NCI-H748 (cell line): ENCODE results near the gene SEPTIN12.

Experiments
- DNase-seq: peaks from one replicate; lab custom pipeline; 2025; ENCODE audit not compliant: unreplicated experiment; lab: John Stamatoyannopoulos, UW

SEPTIN12 gene, protein sequence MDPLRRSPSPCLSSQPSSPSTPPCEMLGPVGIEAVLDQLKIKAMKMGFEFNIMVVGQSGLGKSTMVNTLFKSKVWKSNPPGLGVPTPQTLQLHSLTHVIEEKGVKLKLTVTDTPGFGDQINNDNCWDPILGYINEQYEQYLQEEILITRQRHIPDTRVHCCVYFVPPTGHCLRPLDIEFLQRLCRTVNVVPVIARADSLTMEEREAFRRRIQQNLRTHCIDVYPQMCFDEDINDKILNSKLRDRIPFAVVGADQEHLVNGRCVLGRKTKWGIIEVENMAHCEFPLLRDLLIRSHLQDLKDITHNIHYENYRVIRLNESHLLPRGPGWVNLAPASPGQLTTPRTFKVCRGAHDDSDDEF

DNA sequence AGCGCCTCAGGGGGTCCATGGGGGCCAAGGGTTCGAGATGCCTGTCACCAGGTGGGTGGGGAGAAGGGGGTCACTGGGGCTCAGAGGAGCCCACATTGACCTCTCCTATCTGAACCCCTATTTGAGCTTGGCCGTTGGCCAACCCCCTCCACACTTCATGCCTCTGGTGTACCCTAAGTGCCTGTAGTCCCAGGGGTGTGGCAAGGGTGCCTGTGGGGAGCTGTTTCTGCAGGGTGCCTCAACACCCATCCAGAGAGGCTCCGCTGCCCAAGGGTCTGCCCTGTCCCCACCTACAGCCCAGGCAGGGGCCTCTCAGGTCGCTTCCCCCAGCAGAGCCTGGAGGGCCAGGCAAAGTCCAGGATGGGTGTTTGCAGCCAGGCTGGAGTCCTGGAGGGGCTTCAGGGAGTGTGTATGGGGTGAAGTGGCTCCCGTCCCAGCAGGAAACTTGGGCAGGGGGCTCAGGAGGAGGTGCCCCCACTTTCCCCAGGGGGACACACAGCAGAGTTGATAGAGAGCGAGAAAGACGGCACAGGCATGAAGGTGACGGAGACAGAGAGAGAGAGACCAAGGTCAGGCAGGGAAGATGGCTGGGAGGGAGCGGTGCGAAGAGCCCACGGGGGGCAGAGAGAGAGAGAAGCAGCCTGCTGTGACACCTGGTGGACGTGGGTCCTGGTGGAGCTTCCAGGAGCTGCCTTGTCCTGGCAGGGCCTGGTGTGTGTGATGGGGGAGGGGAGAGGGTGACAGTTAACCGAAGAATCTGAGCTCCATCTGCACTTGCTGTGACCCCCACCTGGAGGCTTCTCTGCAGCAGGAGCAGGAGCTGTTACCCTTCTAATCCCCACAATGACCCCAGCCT lies at the start of gene SEPTIN12:
TSS of gene SEPTIN12 (minus strand) at position 719 of the 856 bp plus-strand sequence. CDS start at position 19, 700 bp downstream.
- DNase-seq = no peak

DNA sequence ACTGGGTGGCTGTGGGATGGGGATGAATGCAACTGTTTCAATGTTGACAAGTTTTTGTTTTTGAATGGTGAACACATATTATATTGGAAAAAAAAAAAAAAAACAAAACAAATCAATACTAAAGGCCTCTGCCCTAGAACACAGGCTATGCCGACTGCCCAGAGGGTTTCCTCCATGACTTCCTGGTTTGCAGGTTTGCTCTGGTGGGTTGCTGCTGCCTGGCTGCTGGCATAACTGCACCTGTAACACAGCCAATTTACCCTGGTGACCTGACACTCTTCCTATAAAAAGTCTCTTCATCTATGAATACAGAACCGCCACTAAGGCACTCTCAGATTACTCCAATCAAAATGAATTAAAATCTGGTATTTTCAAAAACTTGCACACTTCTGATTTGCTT lies 48.6 kb upstream of the SEPTIN12 start:
- DNase-seq = no peak

GRCh38 chr16:4833584-4833983 lies 45.4 kb upstream of the SEPTIN12 start:
- no peak for DNase-seq

DNA sequence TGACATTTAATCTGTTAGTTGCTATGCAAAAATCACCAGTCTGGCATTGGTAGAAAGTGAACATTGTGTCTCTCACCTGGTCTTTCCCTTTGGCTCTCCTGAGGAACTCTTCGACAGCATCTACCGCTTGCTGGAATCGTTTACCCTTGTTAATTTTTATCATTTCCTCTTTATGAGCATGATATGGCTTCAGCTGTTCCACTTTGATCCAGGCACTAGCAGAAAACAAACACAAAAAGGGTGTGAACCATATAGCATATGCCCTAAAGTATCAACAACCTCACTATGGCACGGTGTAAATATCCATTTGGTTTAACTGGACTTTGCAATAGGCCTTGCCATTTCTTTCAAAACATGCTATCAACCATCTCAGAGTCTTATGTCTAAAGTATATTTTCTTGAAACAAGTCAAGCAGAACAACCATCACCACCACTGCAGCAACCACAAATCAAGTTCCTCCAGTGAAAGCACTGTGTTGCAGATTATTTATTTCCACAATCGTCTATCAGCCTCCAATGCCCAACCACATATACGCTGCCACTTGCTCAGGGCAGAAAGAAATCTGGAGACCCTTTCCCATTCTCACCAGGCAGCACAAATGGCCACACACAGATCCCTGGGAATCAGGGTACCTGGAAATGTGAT lies 44.7 kb upstream of the SEPTIN12 start:
- no peak for DNase-seq

DNA sequence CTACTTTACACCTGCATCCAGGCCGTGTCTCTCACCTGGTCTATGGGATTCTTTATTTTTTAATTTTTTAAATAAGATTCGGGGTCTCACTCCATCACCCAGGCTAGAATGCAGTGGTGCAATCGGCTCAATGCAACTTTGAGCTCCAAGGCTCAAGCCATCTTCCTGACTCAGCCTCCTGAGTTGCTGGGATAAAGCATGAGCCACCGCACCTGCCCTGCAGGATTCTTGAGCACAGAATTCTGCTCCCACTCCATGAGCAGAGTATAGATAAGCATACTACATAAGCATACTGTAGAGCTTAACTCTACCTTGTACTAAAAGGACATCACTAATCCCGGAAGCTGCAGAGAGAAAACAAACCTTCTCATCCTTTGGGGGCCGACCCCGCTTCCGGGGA lies 43.5 kb upstream of the SEPTIN12 start:
- DNase-seq = no peak

GRCh38 chr16:4830408-4830807 lies 42.3 kb upstream of the SEPTIN12 start:
- no peak for DNase-seq

- no peak for DNase-seq
Observed at GRCh38 chr16:4828567-4829321, 40.6 kb upstream of the SEPTIN12 start.

- no peak for DNase-seq
Observed at GRCh38 chr16:4826980-4827379, 38.8 kb upstream of the SEPTIN12 start.

DNA sequence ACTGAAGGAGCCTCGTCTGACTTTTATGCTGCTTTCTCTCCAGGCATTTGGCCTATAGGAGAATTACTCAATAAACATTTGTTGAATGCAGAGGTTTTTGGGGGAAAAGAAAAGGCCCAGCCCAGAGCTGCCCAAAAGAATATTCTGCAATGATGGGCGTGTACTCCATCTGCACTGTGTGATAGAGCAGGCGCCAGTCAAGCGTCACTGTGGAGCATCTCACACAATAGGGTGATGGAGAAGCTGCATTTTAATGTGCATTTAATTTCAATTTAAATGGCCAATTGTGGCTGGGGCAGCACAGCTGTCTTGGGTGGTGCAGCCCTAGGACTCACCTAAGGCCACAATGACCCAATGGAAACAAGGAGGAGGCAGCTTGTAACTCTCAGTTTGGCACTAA lies 38.4 kb upstream of the SEPTIN12 start:
- DNase-seq = no peak

- DNase-seq = no peak
Observed at GRCh38 chr16:4825196-4825595, 37.1 kb upstream of the SEPTIN12 start.

GRCh38 chr16:4820652-4821051 lies 32.5 kb upstream of the SEPTIN12 start:
- DNase-seq = no peak

DNA sequence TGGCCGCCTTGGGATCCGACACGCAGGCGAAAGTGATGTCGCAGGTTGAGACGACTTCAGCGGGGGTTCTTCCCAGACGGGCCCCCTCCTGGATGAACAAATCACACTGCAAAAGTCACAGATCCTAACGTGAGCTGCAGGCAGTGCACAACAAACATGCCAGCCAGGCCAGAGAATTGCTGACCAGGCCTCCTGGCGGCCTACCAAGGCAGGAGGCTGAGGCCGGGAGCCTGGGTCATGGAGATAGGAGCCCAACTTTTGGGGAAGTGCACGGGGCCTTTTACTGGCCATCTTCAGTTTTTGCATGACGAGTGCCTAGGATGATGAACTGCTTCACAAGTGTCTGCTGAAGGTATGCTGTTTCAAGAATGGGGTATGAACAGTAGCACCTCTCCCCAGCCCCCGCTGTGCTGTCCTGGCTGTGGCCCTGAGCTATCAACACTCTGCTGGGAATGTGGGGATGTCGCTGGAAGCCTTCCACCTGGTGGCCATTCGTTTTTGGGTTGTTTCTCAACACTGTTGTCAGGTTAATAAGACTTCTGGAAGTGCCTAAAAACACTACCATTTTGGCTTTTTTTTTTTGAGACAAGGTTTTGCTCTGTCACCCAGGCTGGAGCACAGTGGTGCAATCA lies 26.5 kb upstream of the SEPTIN12 start:
- no peak for DNase-seq

- no peak for DNase-seq
Observed at GRCh38 chr16:4814046-4814445, 25.9 kb upstream of the SEPTIN12 start.

- DNase-seq = no peak
Observed at GRCh38 chr16:4813251-4814003, 25.3 kb upstream of the SEPTIN12 start.

DNA sequence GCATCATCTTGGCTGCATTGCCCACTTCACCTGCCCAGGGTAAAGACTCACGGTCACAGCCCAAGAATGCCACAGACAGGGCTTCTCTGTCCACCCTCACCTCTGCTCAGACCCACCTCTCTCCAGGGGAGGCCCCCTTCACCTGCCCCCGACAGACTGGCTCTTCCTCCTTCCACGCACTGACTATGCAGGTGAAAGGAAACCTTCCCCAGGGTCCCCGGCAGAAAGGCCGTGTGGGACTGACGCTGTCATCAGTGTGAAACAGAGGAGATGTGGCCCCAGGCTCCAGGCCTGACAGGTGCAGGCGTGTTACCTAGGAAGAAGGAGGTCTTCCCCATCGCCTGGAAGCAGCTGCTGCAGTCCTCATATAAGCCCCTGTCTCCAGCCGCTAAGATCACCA lies 23.6 kb upstream of the SEPTIN12 start:
- DNase-seq = no peak

DNA sequence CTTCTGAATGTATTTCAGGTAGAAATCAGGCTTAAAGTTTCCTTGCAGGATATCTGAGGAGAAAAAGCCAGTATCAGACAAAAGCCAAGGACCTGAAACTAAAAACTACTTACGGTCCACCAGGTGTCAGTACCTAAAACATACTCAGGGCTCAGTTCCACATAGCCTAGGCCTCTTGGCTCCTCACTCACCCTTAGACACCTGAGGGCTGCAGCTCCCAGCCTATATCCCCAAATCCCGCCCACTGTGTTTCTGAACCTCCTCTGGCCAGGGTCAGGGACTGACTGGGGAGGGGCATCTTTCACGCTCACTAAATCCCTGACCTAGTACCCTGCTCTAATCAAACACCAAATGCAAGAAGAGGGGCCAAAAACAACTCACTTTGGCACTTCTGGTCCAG lies 23.1 kb upstream of the SEPTIN12 start:
- DNase-seq = no peak

- no peak for DNase-seq
Observed at GRCh38 chr16:4806280-4806679, 18.1 kb upstream of the SEPTIN12 start.

DNA sequence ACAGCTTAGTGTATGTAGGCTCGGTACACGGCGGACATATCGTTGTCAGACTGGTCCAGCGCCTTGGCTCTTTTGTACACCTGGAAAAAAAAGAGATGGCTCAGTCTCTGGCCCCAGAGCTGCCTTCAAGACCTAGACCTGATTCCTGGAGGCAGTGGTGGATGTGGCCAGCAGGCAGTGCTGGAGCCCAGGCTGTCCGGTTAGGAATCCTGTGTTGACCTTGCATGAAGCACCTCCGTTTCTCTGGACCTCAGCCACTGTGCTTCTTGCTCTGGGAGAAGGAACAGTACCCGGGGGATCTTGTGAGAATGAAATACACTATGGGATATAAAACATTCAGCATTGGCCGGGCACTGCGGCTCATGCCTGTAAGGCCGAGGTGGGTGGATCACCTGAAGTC lies 17.1 kb upstream of the SEPTIN12 start:
- no peak for DNase-seq

- no peak for DNase-seq
Observed at GRCh38 chr16:4803898-4804762, 16.0 kb upstream of the SEPTIN12 start.
